Liver (tissue), 9 donors: ENCODE results near the gene SEPTIN5. TPM values are rescaled to one million over a fixed set of nuclear protein-coding genes. Genes with fewer than 3 reads are reported as not detected.

ENCODE experiments used
- DNase-seq: peaks from one replicate; pipeline ENCODE4 v3.0.0-alpha.2; 2017; ENCODE audit warnings: low spot score
- H3K27ac ChIP-seq, 2 donors: one replicate each; pipeline ENCODE4 v1.7.0; 2013; ENCODE audit warnings: inconsistent platforms in 2 of 2, low read length in 2 of 2, control low read depth in 1 of 2, low read depth in 1 of 2, mild to moderate bottlenecking in 1 of 2
- H3K27me3 ChIP-seq, 4 donors: one replicate each; pipeline versions ENCODE4 v1.6.1 to v1.7.0; 2013; ENCODE audit warnings: low read length in 3 of 4, inconsistent platforms in 1 of 4, mild to moderate bottlenecking in 1 of 4, moderate library complexity in 1 of 4; ENCODE audit not compliant: control insufficient read depth in 4 of 4, insufficient read depth in 4 of 4
- H3K36me3 ChIP-seq, 4 donors: one replicate each; pipeline versions ENCODE4 v1.6.1 to v1.7.0; 2013; ENCODE audit warnings: low read length in 3 of 4, mild to moderate bottlenecking in 3 of 4, low read depth in 1 of 4, moderate library complexity in 1 of 4; ENCODE audit not compliant: control insufficient read depth in 4 of 4, insufficient read depth in 3 of 4
- H3K4me1 ChIP-seq, 4 donors: one replicate each; pipeline versions ENCODE4 v1.6.1 to v1.7.0; 2013; ENCODE audit warnings: low read length in 3 of 4, mild to moderate bottlenecking in 3 of 4, moderate library complexity in 1 of 4; ENCODE audit not compliant: control insufficient read depth in 4 of 4, insufficient read depth in 4 of 4
- H3K4me3 ChIP-seq, 3 donors: one replicate each; pipeline versions ENCODE4 v1.6.1 to v1.7.0; 2013; ENCODE audit warnings: low read length in 3 of 3, control low read depth in 1 of 3, low read depth in 1 of 3, mild to moderate bottlenecking in 1 of 3
- H3K9ac ChIP-seq, 2 donors: one replicate each; pipeline ENCODE4 v1.7.0; 2013; ENCODE audit warnings: low read length in 2 of 2, mild to moderate bottlenecking in 2 of 2, moderate library complexity in 2 of 2, control low read depth in 1 of 2, low read depth in 1 of 2
- H3K9me3 ChIP-seq, 4 donors: one replicate each; pipeline versions ENCODE4 v1.6.1 to v1.7.0; 2013; ENCODE audit warnings: low read length in 3 of 4; ENCODE audit not compliant: control insufficient read depth in 4 of 4
- ATF3 ChIP-seq: IDR thresholded peaks from 2 replicates; pipeline ENCODE4 v1.6.1; 2016; ENCODE audit warnings: antibody characterized with exemption
- CTCF ChIP-seq: fragments of 150-350 bp; IDR thresholded peaks from 2 replicates; pipeline ENCODE4 v1.5.1; 2017; ENCODE audit warnings: improper control_type of control experiment, low read depth, low read length; ENCODE audit not compliant: missing input control
- EGR1 ChIP-seq, 2 donors: IDR thresholded peaks; 2 replicates each; pipeline ENCODE4 v1.6.1; 2016 to 2018; ENCODE audit warnings: antibody characterized with exemption in 2 of 2, low read depth in 2 of 2
- FOXA1 ChIP-seq: IDR thresholded peaks from 2 replicates; pipeline ENCODE4 v1.6.1; 2016; ENCODE audit warnings: antibody characterized with exemption
- FOXA2 ChIP-seq: IDR thresholded peaks from 2 replicates; pipeline ENCODE4 v1.6.1; 2016; ENCODE audit warnings: antibody characterized with exemption
- GABPA ChIP-seq, 2 donors: IDR thresholded peaks in 1 of 2; conservative IDR thresholded peaks in 1 of 2; 2 replicates each; pipeline ENCODE4 v1.6.1; 2016; ENCODE audit warnings: antibody characterized with exemption in 2 of 2, mild to moderate bottlenecking in 1 of 2, moderate library complexity in 1 of 2
- HNF4A ChIP-seq, 2 donors: conservative IDR thresholded peaks; 2 replicates each; pipeline ENCODE4 v1.6.1; 2016; ENCODE audit warnings: antibody characterized with exemption in 2 of 2, mild to moderate bottlenecking in 2 of 2
- HNF4G ChIP-seq: IDR thresholded peaks from 2 replicates; pipeline ENCODE4 v1.6.1; 2016; ENCODE audit warnings: antibody characterized with exemption
- JUND ChIP-seq, 2 donors: IDR thresholded peaks; 2 replicates each; pipeline ENCODE4 v1.6.1; 2016; ENCODE audit warnings: antibody characterized with exemption in 2 of 2
- MAX ChIP-seq: IDR thresholded peaks from 2 replicates; pipeline ENCODE4 v1.6.1; 2016; ENCODE audit warnings: antibody characterized with exemption
- NR2F2 ChIP-seq: IDR thresholded peaks from 2 replicates; pipeline ENCODE4 v1.6.1; 2016; ENCODE audit warnings: antibody characterized with exemption
- RAD21 ChIP-seq, 2 donors: IDR thresholded peaks; 2 replicates each; pipeline ENCODE4 v1.6.1; 2016; ENCODE audit warnings: antibody characterized with exemption in 2 of 2, mild to moderate bottlenecking in 2 of 2
- REST ChIP-seq: IDR thresholded peaks from 2 replicates; pipeline ENCODE4 v1.6.1; 2016; ENCODE audit warnings: antibody characterized with exemption, mild to moderate bottlenecking
- RXRA ChIP-seq, 2 donors: IDR thresholded peaks; 2 replicates each; pipeline ENCODE4 v1.6.1; 2017 to 2018; ENCODE audit warnings: antibody characterized with exemption in 2 of 2, mild to moderate bottlenecking in 1 of 2
- SP1 ChIP-seq: IDR thresholded peaks from 2 replicates; pipeline ENCODE4 v1.6.1; 2018; ENCODE audit warnings: antibody characterized with exemption, mild to moderate bottlenecking
- TAF1 ChIP-seq: conservative IDR thresholded peaks from 2 replicates; pipeline ENCODE4 v1.6.1; 2016; ENCODE audit warnings: antibody characterized with exemption, mild to moderate bottlenecking
- YY1 ChIP-seq: IDR thresholded peaks from 2 replicates; pipeline ENCODE4 v1.6.1; 2016; ENCODE audit warnings: antibody characterized with exemption, mild to moderate bottlenecking
- ZBTB33 ChIP-seq: IDR thresholded peaks from 2 replicates; pipeline ENCODE4 v1.6.1; 2016; ENCODE audit warnings: antibody characterized with exemption
- WGBS: extraction: QIAGEN DNeasy Blood & Tissue Kit; methylation state at CpG from one replicate; pipeline ENCODE4 v1.1.7; 2013; 5-methylcytosine and 5-hydroxymethylcytosine counted together
- polyA plus RNA-seq, 2 donors: library from polyadenylated mRNA; stranded (reverse) in 1 of 2; unstranded in 1 of 2; fragments of 200-250 nt in 1 of 2; fragments of >200 nt in 1 of 2; fragmentation: Nextera tagmentation in 1 of 2; extraction: Ambion mirVana in 1 of 2; gene quantifications; one replicate each; pipeline versions ENCODE4 v1.2.1 to v1.2.3, GENCODE V29; 2013 to 2015
- total RNA-seq, 2 donors: library from RNA; depleted of rRNA; stranded (reverse); fragments of >200 nt; gene quantifications; one replicate each; pipeline ENCODE4 v1.2.3, GENCODE V29; 2014
- donor health status: healthy.
- donor health status: healthy.
- donor health status: healthy.
- donor health status: healthy.
- donor health status: healthy.

SEPTIN5 gene
- total and polyA plus RNA-seq, 4 donors = 0.26 to 3.5 (median 2.8) TPM

- no peak overlapping the region for H3K27ac ChIP-seq
- no peaks in the 10 kb centered on the region for H3K36me3 ChIP-seq
- H3K4me3 ChIP-seq = no peak overlapping the region
- WGBS = 76% methylated on average over 21 of the region's 21 CpGs
- no peak for TF ChIP-seq NR2F2
- TF ChIP-seq SP1 = no peak
- TF ChIP-seq EGR1 (IDR thresholded peaks at IDR 0.05; ENCODE audit: low read depth in 2 of 2) = no peak
- TF ChIP-seq HNF4G = no peak
- TF ChIP-seq CTCF = no peak
- TF ChIP-seq GABPA (IDR thresholded peaks at IDR 0.05 in 1 of 2, conservative IDR thresholded peaks at IDR 0.05 in 1 of 2) = no peak
- TF ChIP-seq MAX = no peak
- TF ChIP-seq RAD21 (IDR thresholded peaks at IDR 0.05) = no peak
- no peak for TF ChIP-seq ATF3
- TF ChIP-seq TAF1 = no peak
- TF ChIP-seq FOXA1 = no peak
- TF ChIP-seq FOXA2 = no peak
- no peak for DNase-seq
- H3K9ac ChIP-seq = no peak overlapping the region
- no peaks in the 10 kb centered on the region for H3K9me3 ChIP-seq
- H3K27me3 ChIP-seq = no peaks in the 10 kb centered on the region
- H3K4me1 ChIP-seq = no peaks in the 10 kb centered on the region
Measured at GRCh38 chr22:19666673-19667593, 47.4 kb upstream of the SEPTIN5 start.

DNA sequence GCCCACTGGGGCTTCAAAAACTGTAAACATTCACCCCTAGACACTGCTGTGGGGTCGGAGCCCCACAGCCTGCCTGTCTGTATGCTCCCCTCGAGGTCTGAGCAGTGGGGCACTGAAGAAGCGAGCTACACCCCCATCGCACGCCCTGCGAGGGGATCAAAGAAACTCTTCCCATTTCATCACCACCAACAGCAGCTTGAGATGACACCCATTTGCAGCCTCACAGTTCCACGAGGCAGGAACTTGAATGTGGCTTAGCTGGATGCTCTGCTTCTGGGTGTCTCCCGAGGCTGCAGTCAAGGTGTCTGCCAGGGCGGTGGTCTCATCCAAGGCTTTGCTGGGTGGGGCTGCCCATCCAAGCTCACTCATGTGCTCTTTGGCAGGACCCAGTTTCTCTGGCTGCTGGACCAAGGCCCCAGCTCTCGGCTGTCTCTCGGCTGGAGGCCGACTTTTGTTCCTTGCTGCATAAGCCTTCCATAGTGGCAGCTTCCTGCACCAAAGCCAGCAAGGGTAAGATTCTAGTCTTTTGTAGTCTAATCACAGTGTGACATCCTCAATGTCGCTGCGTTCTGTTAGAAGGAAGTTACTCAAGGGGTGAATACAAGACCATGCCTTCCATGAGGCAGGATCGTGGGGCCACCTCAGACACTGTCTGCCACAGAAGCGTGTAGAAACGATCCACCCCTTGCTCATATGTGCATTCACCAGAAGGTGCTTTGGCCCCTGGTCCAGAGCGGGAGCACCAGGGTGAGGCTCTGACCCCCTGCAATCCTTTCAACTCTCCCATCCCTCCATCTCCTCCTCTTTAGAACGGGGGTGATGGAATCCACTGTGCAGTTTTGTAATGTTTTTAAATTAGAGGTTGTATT is 46.2 kb upstream of the SEPTIN5 start:
- Histone ChIP-seq H3K4me1 (no peaks in the 10 kb centered on the region), H3K9me3 (no peaks in the 10 kb centered on the region), H3K4me3 (no peak overlapping the region), H3K27me3 (no peaks in the 10 kb centered on the region), H3K36me3 (no peaks in the 10 kb centered on the region), H3K9ac (no peak overlapping the region), H3K27ac (no peak overlapping the region)
- no peak for DNase-seq
- 86% methylated on average over 19 of the region's 19 CpGs for WGBS
- TF ChIP-seq ATF3 (no peak), NR2F2 (no peak), RXRA (IDR thresholded peaks at IDR 0.05) (no peak), JUND (IDR thresholded peaks at IDR 0.05) (no peak), TAF1 (no peak), HNF4A (conservative IDR thresholded peaks at IDR 0.05) (no peak), REST (no peak), ZBTB33 (no peak), YY1 (no peak), FOXA1 (no peak), FOXA2 (no peak), EGR1 (IDR thresholded peaks at IDR 0.05; ENCODE audit: low read depth in 2 of 2) (no peak), HNF4G (no peak), MAX (no peak), GABPA (IDR thresholded peaks at IDR 0.05 in 1 of 2, conservative IDR thresholded peaks at IDR 0.05 in 1 of 2) (no peak), RAD21 (IDR thresholded peaks at IDR 0.05) (no peak)
